Skin of body (tissue), 2 donors: ENCODE data around the gene SALL3. TPM values are rescaled to one million over a fixed set of nuclear protein-coding genes. Genes with fewer than 3 reads are reported as not detected.

ENCODE experiments used
- DNase-seq: peaks from one replicate; lab custom pipeline; 2025; lab: John Stamatoyannopoulos, UW
- total RNA-seq: library from RNA; depleted of rRNA; stranded (reverse); fragments of >200 nt; gene quantifications from one replicate; pipeline ENCODE4 v1.2.3, GENCODE V29; 2014

Gene SALL3
- total RNA-seq, 1 donor from 2014 or later: under 0.01 TPM

GRCh38 chr18:79005653-79006052 lies 26.0 kb downstream of the SALL3 start:
- DNase-seq: no peak

- no peak for DNase-seq
These were observed 26.6 kb downstream of the SALL3 start for GRCh38 chr18:79006106-79006795.

- DNase-seq: no peak
These were observed 27.8 kb downstream of the SALL3 start for GRCh38 chr18:79007440-79007839.

- no peak for DNase-seq
These were observed 28.8 kb downstream of the SALL3 start for GRCh38 chr18:79008356-79008940.

GRCh38 chr18:79010802-79011201 lies 31.2 kb downstream of the SALL3 start:
- no peak for DNase-seq

- no peak for DNase-seq
These were observed 31.8 kb downstream of the SALL3 start for GRCh38 chr18:79011300-79011870.

- no peak for DNase-seq
These were observed 34.3 kb downstream of the SALL3 start for GRCh38 chr18:79013869-79014268.

GRCh38 chr18:79018911-79019310 lies 39.3 kb downstream of the SALL3 start:
- DNase-seq: no peak

GRCh38 chr18:79019881-79020280 lies 40.3 kb downstream of the SALL3 start:
- no peak for DNase-seq

GRCh38 chr18:79022603-79023002 lies 43.0 kb downstream of the SALL3 start:
- DNase-seq: no peak

GRCh38 chr18:79026491-79026890 lies 46.9 kb downstream of the SALL3 start:
- DNase-seq: no peak

GRCh38 chr18:79030680-79031079 lies 51.1 kb downstream of the SALL3 start:
- no peak for DNase-seq

- no peak for DNase-seq
These were observed 62.7 kb downstream of the SALL3 start for GRCh38 chr18:79042276-79042675.

- no peak for DNase-seq
These were observed 63.7 kb downstream of the SALL3 start for GRCh38 chr18:79043288-79043687.

- no peak for DNase-seq
These were observed 66.9 kb downstream of the SALL3 start for GRCh38 chr18:79046522-79046921.

- no peak for DNase-seq
These were observed 68.1 kb downstream of the SALL3 start for GRCh38 chr18:79047556-79048244.

GRCh38 chr18:79048245-79048632 lies 68.6 kb downstream of the SALL3 start:
- DNase-seq: no peak

- DNase-seq: no peak
These were observed 69.9 kb downstream of the SALL3 start for GRCh38 chr18:79049506-79049905.
